Stomach (tissue), 9 donors: Measurements from ENCODE around the gene APLF. TPM values are rescaled to one million over a fixed set of nuclear protein-coding genes. Genes with fewer than 3 reads are reported as not detected.

Experiments used
- DNase-seq, 2 donors: peaks; one replicate each; pipeline versions ENCODE4 v3.0.0 to v3.0.0-alpha.2; 2013 to 2019
- H3K27ac ChIP-seq, 5 donors: fragments of 200-600 bp in 4 of 5; sonication (generic) in 4 of 5; one replicate each; pipeline ENCODE4 v1.5.1; 2013 to 2019; ENCODE audit warnings: mild to moderate bottlenecking in 1 of 5, moderate library complexity in 1 of 5
- H3K27me3 ChIP-seq, 3 donors: fragments of 200-600 bp; sonication (generic); one replicate each; pipeline ENCODE4 v1.5.1; 2017 to 2019; ENCODE audit warnings: mixed run types in 1 of 3
- H3K36me3 ChIP-seq, 4 donors: fragments of 200-600 bp; sonication (generic); 1 replicate in 3 of 4; 2 replicates in 1 of 4; pipeline ENCODE4 v1.5.1; 2016 to 2019
- H3K4me1 ChIP-seq, 4 donors: fragments of 200-600 bp; sonication (generic); one replicate each; pipeline ENCODE4 v1.5.1; 2016 to 2019
- H3K4me3 ChIP-seq, 4 donors: fragments of 200-600 bp; sonication (generic) in 3 of 4; one replicate each; pipeline ENCODE4 v1.5.1; 2016 to 2019; ENCODE audit warnings: mild to moderate bottlenecking in 1 of 4
- H3K9me3 ChIP-seq, 4 donors: fragments of 200-600 bp; sonication (generic); one replicate each; pipeline ENCODE4 v1.5.1; 2016 to 2019
- EP300 ChIP-seq: sonication (generic); formaldehyde crosslinking; IDR thresholded peaks from one replicate; pipeline ENCODE4 v1.6.1; 2017; ENCODE audit warnings: antibody characterized with exemption
- POLR2A ChIP-seq, 4 donors: fragments of 450-650 bp; IDR thresholded peaks; one replicate each; pipeline ENCODE4 v1.6.1; 2016; ENCODE audit warnings: antibody characterized with exemption in 4 of 4, control low read depth in 2 of 4, mild to moderate bottlenecking in 1 of 4, moderate library complexity in 1 of 4
- POLR2AphosphoS5 ChIP-seq, 3 donors: sonication (generic); formaldehyde crosslinking; IDR thresholded peaks; one replicate each; pipeline ENCODE4 v1.6.1; 2016; ENCODE audit warnings: antibody characterized with exemption in 3 of 3
- WGBS, 5 donors: extraction: QIAGEN DNeasy Blood & Tissue Kit in 3 of 5; methylation state at CpG; one replicate each; pipeline versions ENCODE4 v1.1.5 to v1.1.7; 2013 to 2018; 5-methylcytosine and 5-hydroxymethylcytosine counted together
- intact Hi-C: fragments of 100-400 bp; cut with DNase I; formaldehyde crosslinking; loops from one replicate; pipeline ENCODE4 v1.15.1; 2023; ENCODE audit warnings: low total_unique reads
- polyA plus RNA-seq, 3 donors: library from polyadenylated mRNA; stranded (reverse); fragments of 200-250 nt; gene quantifications; one replicate each; pipeline ENCODE4 v1.2.3, GENCODE V29; 2013
- total RNA-seq, 5 donors: library from RNA; depleted of rRNA; stranded (reverse); fragments of >200 nt; gene quantifications; one replicate each; pipeline versions ENCODE4 v1.1.0 to v1.2.3, GENCODE V29; 2014 to 2016
- TF ChIP-seq, protein P1 (sequence below), 7 experiments: fragments of 450-650 bp in 4 of 7; fragments of 200-600 bp in 3 of 7; sonication (generic) in 3 of 7; IDR thresholded peaks; one replicate each; pipeline ENCODE4 v1.5.1; 2016 to 2019; ENCODE audit warnings: antibody characterized with exemption in 7 of 7, control low read depth in 2 of 7, mild to moderate bottlenecking in 1 of 7
- donor health status: healthy with polysubstance abuse.
- donor health status: Bipolar disorder and iron deficiency.
- donor health status: healthy.

APLF gene
- total and polyA plus RNA-seq, 8 donors = 0.29 to 9.4 (median 0.77) TPM

- Histone ChIP-seq H3K9me3 (no peaks in the 10 kb centered on the region), H3K36me3 (no peaks in the 10 kb centered on the region), H3K4me1 (peaks cover 0 to 34% (median 14%) of the 10 kb centered on the region in 4 donors), H3K4me3 (no peak overlapping the region), H3K27me3 (no peaks in the 10 kb centered on the region), H3K27ac (no peak overlapping the region)
- TF ChIP-seq EP300 (no peak), POLR2AphosphoS5 (IDR thresholded peaks at IDR 0.05) (no peak), POLR2A (IDR thresholded peaks at IDR 0.05) (no peak)
- TF ChIP-seq, protein P1, sequence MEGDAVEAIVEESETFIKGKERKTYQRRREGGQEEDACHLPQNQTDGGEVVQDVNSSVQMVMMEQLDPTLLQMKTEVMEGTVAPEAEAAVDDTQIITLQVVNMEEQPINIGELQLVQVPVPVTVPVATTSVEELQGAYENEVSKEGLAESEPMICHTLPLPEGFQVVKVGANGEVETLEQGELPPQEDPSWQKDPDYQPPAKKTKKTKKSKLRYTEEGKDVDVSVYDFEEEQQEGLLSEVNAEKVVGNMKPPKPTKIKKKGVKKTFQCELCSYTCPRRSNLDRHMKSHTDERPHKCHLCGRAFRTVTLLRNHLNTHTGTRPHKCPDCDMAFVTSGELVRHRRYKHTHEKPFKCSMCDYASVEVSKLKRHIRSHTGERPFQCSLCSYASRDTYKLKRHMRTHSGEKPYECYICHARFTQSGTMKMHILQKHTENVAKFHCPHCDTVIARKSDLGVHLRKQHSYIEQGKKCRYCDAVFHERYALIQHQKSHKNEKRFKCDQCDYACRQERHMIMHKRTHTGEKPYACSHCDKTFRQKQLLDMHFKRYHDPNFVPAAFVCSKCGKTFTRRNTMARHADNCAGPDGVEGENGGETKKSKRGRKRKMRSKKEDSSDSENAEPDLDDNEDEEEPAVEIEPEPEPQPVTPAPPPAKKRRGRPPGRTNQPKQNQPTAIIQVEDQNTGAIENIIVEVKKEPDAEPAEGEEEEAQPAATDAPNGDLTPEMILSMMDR (IDR thresholded peaks at IDR 0.05) = no peak
- no peak for DNase-seq
- 87 to 94% (median 90%) methylated on average over 5 of the region's 5 CpGs for WGBS, 5 donors
- intact Hi-C loops = loop anchor here (10.0 kb wide), 1 partner anchor 250 kb away; no protein-coding TSS in a partner anchor
Measured at GRCh38 chr2:68464651-68465050, 2.7 kb upstream of the APLF start.

GRCh38 chr2:68465081-68465916 lies 2.1 kb upstream of the APLF start:
- intact Hi-C loops = loop anchor here (10.0 kb wide), 1 partner anchor 250 kb away; no protein-coding TSS in a partner anchor
- no peak overlapping the region for H3K4me3 ChIP-seq
- H3K9me3 ChIP-seq = no peaks in the 10 kb centered on the region
- no peak for DNase-seq
- H3K27me3 ChIP-seq = no peaks in the 10 kb centered on the region
- H3K27ac ChIP-seq = no peak overlapping the region
- no peaks in the 10 kb centered on the region for H3K36me3 ChIP-seq
- WGBS, 5 donors = 80 to 91% (median 89%) methylated on average over 7 of the region's 7 CpGs
- TF ChIP-seq POLR2AphosphoS5 (IDR thresholded peaks at IDR 0.05) (no peak), POLR2A (IDR thresholded peaks at IDR 0.05) (no peak), EP300 (no peak)
- TF ChIP-seq, protein P1 (IDR thresholded peaks at IDR 0.05) = no peak
- H3K4me1 ChIP-seq = peaks cover 0 to 34% (median 14%) of the 10 kb centered on the region in 4 donors

DNA sequence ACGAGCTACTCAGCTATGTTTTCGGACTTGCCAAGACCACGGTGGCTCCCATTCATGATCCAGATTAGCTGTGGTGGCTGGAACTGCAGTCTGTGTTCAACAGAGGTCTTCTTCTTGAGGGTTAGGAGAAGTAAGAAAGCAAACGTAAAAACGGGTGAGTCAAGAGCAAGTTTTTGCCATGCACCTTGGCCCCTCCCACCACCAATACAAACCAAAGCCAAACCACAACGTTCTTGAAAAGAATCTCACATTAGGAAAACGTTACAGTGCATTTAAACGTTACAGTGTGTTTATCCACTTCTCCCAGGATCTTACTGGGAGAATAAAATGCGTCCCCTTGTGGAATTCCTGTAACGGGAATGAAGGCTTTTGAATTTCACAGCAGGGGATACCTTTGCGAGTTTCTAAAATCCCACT lies 1.0 kb upstream of the APLF start:
- Histone ChIP-seq H3K27ac (peak overlapping the region; percentile 68 to 94 (median 89)), H3K4me3 (peak overlapping the region; percentile 57 to 94 (median 82)), H3K36me3 (no peaks in the 10 kb centered on the region), H3K27me3 (no peaks in the 10 kb centered on the region), H3K9me3 (no peaks in the 10 kb centered on the region), H3K4me1 (peaks cover 0 to 34% (median 14%) of the 10 kb centered on the region in 4 donors)
- intact Hi-C loops = loop anchor here (10.0 kb wide), 1 partner anchor 248 kb away; no protein-coding TSS in a partner anchor
- peak in 1 of 2 donors; percentile 55 for DNase-seq
- TF ChIP-seq, protein P1 (IDR thresholded peaks at IDR 0.05) = peak in 1 of 7 experiments; percentile 23
- no peak for TF ChIP-seq EP300
- 1 to 6% (median 5%) methylated on average over 11 of the region's 11 CpGs for WGBS, 5 donors

GRCh38 chr2:68466778-68467076 lies 658 bp upstream of the APLF start:
- Histone ChIP-seq H3K9me3 (no peaks in the 10 kb centered on the region), H3K4me1 (peaks cover 0 to 34% (median 14%) of the 10 kb centered on the region in 4 donors), H3K36me3 (no peaks in the 10 kb centered on the region), H3K27ac (peak overlapping the region; percentile 68 to 94 (median 89)), H3K27me3 (no peaks in the 10 kb centered on the region), H3K4me3 (peak overlapping the region; percentile 57 to 94 (median 82))
- WGBS, 5 donors = 0 to 1% (median 0%) methylated on average over 18 of the region's 18 CpGs
- no peak for TF ChIP-seq EP300
- TF ChIP-seq, protein P1 (IDR thresholded peaks at IDR 0.05) = no peak
- no peak for TF ChIP-seq POLR2AphosphoS5 (IDR thresholded peaks at IDR 0.05)
- TF ChIP-seq POLR2A (IDR thresholded peaks at IDR 0.05) = no peak
- DNase-seq = no peak
- intact Hi-C loops = loop anchor here (10.0 kb wide), 1 partner anchor 248 kb away; no protein-coding TSS in a partner anchor
